ENCODE data around the gene RPL18. TPM values are rescaled to one million over a fixed set of nuclear protein-coding genes. Genes with fewer than 3 reads are reported as not detected.

RPL18 gene
- total and polyA plus RNA-seq, 9 of the 15 experiments (the other 6 are each of a cell fraction or from before 2014, with no cell fraction given), result 312 to 2,635 (median 1,653) TPM

GRCh38 chr19:48618916-48619691 is at the start of gene RPL18, which contains the start of gene SPHK2 (continued):
- TF ChIP-seq FIP1L1 (IDR thresholded peaks at IDR 0.05; ENCODE audit: low read depth, low read length, poor library complexity, severe bottlenecking) (peak; percentile 80), CCNT2 (IDR thresholded peaks at IDR 0.05; ENCODE audit: borderline replicate concordance, extremely low read depth, insufficient read length, low read depth, low read length) (peak; percentile 89), ZNF512 (tag; IDR thresholded peaks at IDR 0.05) (no peak), ZNF696 (CRISPR knock-in tag; conservative IDR thresholded peaks at IDR 0.05) (no peak), FOXA1 (IDR thresholded peaks at IDR 0.05; ENCODE audit: borderline replicate concordance) (no peak), NCOA4 (IDR thresholded peaks at IDR 0.05; ENCODE audit: partially characterized antibody) (peak; percentile 76), ZNF133 (CRISPR knock-in tag; IDR thresholded peaks at IDR 0.05) (no peak), GTF3C2 (IDR thresholded peaks at IDR 0.05; ENCODE audit: borderline replicate concordance, extremely low read depth, insufficient read length) (no peak), ETS1 (conservative IDR thresholded peaks at IDR 0.05; ENCODE audit: control insufficient read depth, low read depth, low read length) (peak; percentile 67; the same call in 1 of the 2 replicates), SREBF2 (CRISPR knock-in tag; IDR thresholded peaks at IDR 0.05) (no peak), ZNF644 (tag; IDR thresholded peaks at IDR 0.05; ENCODE audit: low read depth) (no peak), ZNF253 (CRISPR knock-in tag; conservative IDR thresholded peaks at IDR 0.05) (no peak), ZNF699 (CRISPR knock-in tag; IDR thresholded peaks at IDR 0.05; ENCODE audit: insufficient replicate concordance) (no peak), ZNF12 (CRISPR knock-in tag; IDR thresholded peaks at IDR 0.05) (no peak; the same call in 1 of the 2 replicates), THRA (IDR thresholded peaks at IDR 0.05) (no peak), ETS2 (tag; IDR thresholded peaks at IDR 0.05; ENCODE audit: borderline replicate concordance, poor library complexity, severe bottlenecking) (no peak), NFE2 (IDR thresholded peaks at IDR 0.05; ENCODE audit: low read depth) (peak; percentile 32), SMC3 (conservative IDR thresholded peaks at IDR 0.05; ENCODE audit: insufficient read depth, low read depth, low read length) (no peak; the same call in 1 of the 2 replicates), POLR2A (conservative IDR thresholded peaks at IDR 0.05) (peak; percentile 99), SRSF3 (IDR thresholded peaks at IDR 0.05; ENCODE audit: insufficient read depth, low read length) (no peak), MTA1 (IDR thresholded peaks at IDR 0.05; ENCODE audit: borderline replicate concordance) (peak; percentile 100)

All from K562 (cell line).